NB4 (cell line): Measurements from ENCODE around the gene OVOL2.

ENCODE experiments used
- DNase-seq: peaks from one replicate; pipeline ENCODE4 v3.0.0; 2010; ENCODE audit warnings: low read depth
- H3K4me3 ChIP-seq: one replicate; pipeline ENCODE4 v1.5.1; 2011; ENCODE audit warnings: mild to moderate bottlenecking, low read depth, low read length, moderate library complexity
- CTCF ChIP-seq: IDR thresholded peaks from one replicate; pipeline ENCODE4 v1.5.1; 2012; ENCODE audit warnings: low read depth, low read length
- MYC ChIP-seq: IDR thresholded peaks from 2 replicates; pipeline ENCODE4 v1.6.1; 2011; ENCODE audit warnings: low read depth, low read length
- POLR2A ChIP-seq: IDR thresholded peaks from 2 replicates; pipeline ENCODE4 v1.6.1; 2011; ENCODE audit warnings: mild to moderate bottlenecking; ENCODE audit not compliant: insufficient read length; ENCODE audit errors: extremely low read depth
- TF ChIP-seq, protein P1 (sequence below): IDR thresholded peaks from 2 replicates; pipeline ENCODE4 v1.6.1; 2011; ENCODE audit warnings: low read depth, low read length

OVOL2 gene

DNA sequence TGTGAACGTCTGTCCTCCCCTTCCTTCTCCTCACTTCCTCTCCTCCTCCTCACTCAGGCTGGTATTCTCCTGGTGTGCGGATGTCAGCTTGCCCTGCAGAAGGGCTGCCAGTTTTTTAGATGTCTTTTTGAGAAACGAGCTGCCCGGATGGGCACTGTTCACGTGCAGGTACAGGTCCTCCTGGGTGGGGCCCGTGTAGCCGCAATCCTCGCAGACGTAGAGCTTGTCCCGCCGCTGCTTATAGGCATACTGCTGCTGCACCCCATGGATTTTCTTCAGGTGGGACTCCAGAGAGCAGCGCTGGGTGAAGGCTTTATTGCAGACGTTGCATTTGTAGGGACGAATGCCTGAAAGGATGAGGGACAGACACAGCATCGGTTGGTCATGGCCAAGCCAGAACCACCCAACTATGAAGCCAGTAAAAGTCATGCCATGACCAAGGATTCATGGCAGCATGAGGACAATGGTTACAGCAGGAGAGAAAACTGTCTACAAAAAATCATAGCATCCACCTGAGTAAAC lies 33.0 kb downstream of the OVOL2 start:
- no peak overlapping the region for H3K4me3 ChIP-seq
- DNase-seq, result no peak
- TF ChIP-seq POLR2A, result no peak
- no peak for TF ChIP-seq CTCF
- no peak for TF ChIP-seq MYC
- TF ChIP-seq, protein P1, sequence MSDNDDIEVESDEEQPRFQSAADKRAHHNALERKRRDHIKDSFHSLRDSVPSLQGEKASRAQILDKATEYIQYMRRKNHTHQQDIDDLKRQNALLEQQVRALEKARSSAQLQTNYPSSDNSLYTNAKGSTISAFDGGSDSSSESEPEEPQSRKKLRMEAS, result no peak

DNA sequence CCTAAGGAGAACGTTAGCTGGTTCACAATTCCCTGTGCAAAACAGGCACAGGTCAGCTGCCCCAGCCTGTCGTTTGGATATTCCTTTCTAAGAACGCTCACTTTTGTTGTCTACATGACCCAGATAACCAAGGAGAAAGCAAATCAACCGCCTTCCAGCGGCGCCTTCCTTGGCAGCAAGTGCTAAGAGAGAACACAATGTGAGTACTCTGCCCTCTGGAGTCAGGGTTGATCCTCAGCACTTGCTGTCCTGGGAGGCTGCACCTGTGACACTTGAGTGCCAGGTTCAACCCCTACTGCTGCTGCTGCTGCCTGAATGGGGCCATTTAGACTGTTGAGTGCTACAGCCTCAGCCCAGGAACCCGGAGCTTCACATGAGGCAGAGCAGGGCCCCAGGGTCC lies 36.8 kb downstream of the OVOL2 start:
- DNase-seq, result no peak
- no peak for TF ChIP-seq CTCF
- TF ChIP-seq, protein P1, result no peak
- TF ChIP-seq POLR2A, result no peak
- no peak for TF ChIP-seq MYC

GRCh38 chr20:18019068-18019467 lies 38.6 kb downstream of the OVOL2 start:
- peak; percentile 62 for DNase-seq

More for the DNA sequence above, 36.8 kb downstream of the OVOL2 start:
- no peak overlapping the region for H3K4me3 ChIP-seq

DNA sequence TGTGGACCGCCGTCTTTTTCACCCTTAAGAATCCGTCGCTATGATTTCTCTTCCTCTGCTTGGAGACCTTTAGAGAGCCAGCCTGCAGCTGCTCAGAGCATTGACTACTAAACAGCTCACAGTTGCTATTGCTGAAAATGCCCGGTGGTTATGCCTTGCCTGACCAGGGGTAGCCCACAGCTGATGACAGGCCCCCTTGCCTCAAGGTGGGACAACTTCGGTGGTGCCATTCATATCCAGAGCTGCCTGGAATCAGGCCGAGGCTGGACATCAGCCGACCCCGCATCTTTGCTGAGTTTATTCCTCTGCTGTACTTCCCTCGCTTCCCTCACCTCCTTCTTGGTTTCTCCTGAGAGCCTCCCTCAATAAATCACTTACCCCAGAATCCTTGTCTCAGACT lies 39.6 kb downstream of the OVOL2 start:
- TF ChIP-seq CTCF (no peak), MYC (no peak), POLR2A (no peak)
- TF ChIP-seq, protein P1, result no peak
- DNase-seq, result no peak

More at GRCh38 chr20:18019068-18019467, 38.6 kb downstream of the OVOL2 start:
- TF ChIP-seq, protein P1, result peak; percentile 24; the same call in 1 of the 2 replicates
- TF ChIP-seq POLR2A (no peak), CTCF (peak; percentile 78), MYC (no peak)
- H3K4me3 ChIP-seq, result no peak overlapping the region

GRCh38 chr20:18016772-18017171 lies 40.9 kb downstream of the OVOL2 start:
- no peak overlapping the region for H3K4me3 ChIP-seq
- no peak for DNase-seq

More for the DNA sequence above, 39.6 kb downstream of the OVOL2 start:
- H3K4me3 ChIP-seq, result no peak overlapping the region

More at GRCh38 chr20:18016772-18017171, 40.9 kb downstream of the OVOL2 start:
- TF ChIP-seq, protein P1, result no peak
- TF ChIP-seq MYC (no peak), POLR2A (no peak), CTCF (no peak)
